UCSD-AML1 (cell line): ENCODE measurements around the gene ANO2.
"Not testable (repeated sequence)": the region's sequence is repeated elsewhere in the genome, so short reads cannot be mapped to it uniquely, and the experiment has no call there.

ENCODE experiments used
- DNase-seq: peaks from one replicate; lab custom pipeline; 2025; ENCODE audit not compliant: unreplicated experiment; lab: John Stamatoyannopoulos, UW

Gene ANO2

DNA sequence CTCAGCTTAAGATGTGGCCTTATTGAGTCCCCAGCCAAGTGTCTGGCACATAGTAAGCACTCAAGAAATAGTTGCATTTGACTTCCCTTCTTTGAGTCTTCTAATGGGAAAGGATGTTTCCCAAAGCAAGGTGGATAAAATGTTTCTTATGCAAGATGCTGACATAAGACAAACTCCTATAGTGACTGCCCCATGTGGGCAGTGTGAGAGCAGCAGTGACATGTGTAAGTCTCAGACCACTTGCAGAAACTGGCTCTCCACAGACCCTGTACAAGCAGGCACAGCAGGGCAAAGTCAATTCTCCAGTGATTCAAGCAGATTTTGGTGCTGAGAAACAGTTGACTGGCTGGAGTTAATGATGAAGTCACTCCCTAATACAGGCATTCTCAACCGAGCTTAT, 255.3 kb downstream of the ANO2 start:
- DNase-seq, result no peak

DNA sequence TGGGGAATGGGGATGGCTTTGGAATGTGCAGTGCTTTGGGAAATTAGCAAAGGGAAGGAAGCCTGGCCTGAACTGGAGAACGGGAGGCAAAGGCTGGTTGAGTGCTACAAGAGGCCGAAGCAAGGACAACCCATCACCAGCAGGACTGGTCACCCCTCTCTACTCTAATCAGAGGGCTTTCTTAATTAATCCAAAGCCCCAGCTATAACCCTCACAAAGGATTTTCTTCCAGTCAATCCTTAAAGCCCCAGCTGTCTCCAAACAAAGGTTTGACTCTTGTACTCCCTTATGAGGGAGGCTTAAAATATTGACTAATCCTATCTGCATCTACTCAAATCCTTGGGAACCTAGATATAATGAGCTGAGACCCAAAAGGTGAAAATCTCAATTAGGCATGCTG, 256.8 kb downstream of the ANO2 start:
- no peak for DNase-seq

DNA sequence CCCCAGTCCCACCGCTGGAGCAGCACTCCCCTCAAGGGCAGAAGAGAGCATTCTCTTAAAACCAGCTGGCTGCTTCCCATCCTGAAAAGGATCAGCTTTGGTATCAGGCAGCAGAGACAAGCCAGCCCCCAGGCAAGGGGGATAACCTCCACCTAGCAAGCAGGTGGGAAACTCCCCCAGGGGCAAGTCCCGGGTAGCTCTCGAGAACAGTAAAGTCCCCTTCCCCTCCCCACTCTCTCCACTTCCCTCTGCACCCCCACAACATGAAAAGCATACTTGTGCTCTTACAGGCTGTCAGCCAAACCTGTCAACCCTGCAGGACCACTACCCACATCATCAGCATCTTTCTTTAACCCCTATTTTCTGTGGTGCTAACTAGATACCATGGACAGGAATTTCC, 259.1 kb downstream of the ANO2 start:
- no peak for DNase-seq

DNA sequence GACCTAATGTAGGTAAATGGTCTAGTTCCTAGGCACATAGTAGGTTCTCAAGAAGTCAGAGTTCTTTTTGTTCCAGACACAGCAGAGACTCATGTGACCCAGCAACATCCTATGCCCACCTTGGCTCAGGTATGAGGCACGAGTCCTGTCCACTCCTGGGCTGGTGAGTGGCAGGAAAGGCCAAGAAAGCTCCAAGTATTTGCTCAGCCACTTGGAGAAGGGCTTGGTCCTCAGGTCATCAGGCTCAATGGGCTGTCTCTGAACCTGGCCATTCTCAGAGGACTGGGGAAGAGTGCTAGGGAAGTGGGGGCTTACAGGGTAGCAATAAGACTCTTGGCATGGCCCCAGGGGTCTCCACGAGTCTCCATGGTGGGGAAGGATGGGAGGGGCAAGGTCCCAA, 260.1 kb downstream of the ANO2 start:
- no peak for DNase-seq

DNA sequence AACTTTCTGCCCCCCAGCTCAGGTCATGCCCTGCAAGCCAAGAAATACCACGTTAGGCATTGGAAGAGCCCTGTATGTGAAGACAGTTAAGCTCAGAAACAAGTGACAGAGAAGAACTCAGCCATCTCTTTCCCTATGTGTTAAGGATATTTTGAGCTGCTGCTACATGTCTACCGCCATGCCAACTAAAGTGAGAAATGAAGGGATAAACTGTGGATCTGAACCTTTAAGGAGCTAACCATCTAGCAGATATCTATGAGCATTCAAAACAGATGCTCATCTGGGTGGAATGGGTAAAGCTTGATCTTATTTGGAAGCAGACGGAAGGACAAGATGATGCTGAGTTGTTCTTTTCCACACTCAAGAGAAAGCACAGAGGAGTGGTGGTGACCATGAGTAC, 262.5 kb downstream of the ANO2 start:
- DNase-seq, result no peak

DNA sequence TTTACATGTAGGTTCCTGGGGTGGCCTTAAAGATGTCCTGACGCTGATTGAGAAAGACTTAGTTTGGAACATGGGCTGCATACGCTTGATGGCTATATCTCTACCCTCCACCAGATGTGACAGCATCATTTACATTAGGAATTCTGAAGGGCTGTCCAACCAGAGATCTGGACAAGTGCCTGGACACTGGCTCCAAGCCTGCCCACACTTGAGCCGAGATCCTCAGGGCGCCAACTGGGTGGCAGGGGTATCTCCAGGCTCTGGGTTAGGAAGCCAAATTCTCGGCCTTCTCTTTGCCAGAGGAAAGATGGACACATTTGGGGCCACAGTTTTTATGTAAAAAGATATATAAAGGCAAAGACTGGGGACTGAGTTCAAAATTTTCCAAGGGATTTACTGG, 266.9 kb downstream of the ANO2 start:
- no peak for DNase-seq

DNA sequence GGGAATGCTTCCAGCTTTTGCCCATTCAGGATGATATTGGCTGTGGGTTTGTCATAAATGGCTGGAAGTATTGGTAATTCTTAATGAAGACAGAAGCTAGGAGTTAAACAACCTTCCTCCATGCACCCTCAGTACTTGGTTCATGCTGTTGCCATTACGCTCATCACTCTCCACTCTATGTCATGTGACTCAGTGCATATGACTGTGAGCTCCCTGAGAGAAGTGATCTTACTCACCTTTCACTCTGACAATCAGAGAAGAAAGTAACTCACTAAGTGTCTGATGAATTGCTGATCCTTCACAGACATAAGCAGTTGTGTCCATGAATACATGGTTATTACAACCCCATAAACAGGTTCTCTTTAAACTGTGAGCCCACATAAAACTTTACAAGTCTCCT, 275.4 kb downstream of the ANO2 start:
- not testable (repeated sequence) for DNase-seq

DNA sequence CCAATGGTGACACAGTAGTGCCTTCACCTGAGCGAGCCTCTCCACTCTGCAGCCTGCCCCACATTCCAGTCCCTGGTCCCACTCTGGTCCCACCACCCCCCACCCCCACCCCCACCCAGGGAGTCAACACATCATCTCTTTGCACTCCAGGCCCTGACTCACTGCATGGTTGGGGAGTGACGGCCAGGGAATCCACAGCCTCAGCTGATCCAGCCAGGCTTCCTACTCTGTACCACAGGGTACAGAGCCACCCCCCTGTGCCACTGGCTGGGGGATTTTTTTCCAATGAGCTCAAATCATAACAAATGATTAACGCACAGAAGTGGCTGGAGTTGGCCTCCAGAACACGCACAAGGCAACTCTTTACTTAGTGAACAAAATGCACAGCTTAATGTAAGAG, 279.4 kb downstream of the ANO2 start:
- no peak for DNase-seq

DNA sequence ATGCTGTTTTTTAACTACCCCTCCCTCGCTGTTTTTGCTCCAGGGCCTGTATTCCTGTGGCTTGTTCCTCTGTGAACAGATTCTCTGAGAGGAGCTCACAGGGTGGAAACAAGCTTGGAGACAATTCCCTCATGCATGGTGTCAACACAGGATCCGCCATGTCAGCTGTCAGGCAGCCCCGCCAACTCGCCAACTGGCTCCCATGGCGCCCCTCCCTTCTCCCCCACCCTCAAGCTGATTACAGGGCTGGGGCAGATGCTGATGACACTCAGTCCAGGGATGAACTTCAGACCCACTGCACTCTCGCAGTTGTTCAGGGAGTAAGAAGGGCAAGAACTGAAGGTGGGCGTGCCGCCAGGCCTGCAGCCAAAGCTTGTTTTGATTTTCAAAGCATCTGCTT, 283.2 kb downstream of the ANO2 start:
- no peak for DNase-seq

DNA sequence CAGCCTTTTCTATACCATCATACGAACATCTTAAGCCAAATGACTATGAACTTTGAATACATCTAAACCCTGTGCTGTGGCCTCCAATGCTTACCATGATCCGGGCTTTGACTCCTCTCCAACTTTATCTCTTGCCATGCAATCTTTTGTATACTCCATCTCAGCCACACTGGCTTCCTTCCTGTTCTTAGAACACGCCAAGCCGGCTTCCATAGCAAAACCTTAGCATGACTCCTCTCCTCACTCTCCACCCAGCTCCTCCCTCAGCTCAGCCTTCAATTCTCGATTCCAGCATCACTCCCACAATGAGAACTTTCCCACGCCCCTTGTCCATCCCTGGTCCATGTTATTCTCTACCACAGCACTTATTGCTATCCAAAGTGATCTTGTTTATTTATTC, 284.8 kb downstream of the ANO2 start:
- DNase-seq, result no peak

DNA sequence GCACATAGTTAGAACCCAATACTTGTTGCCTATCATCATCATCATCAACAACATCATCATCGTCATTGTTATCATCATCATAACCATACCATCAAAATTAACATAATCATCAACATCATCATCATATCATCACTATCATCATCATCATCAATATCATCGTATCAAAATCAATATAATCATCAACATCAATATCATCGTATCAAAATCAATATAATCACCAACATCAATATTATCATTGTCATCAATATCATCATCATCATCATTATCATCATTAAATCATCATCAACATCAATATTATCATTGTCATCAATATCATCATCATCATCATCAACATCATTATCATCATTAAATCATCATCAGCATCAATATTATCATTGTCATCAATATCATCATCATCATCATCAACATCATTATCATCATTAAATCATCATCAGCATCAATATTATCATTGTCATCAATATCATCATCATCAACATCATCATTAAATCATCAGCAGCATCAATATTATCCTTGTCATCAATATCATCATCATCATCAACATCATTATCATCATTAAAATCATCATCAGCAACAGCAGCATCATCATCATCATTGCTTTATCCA, 286.6 kb downstream of the ANO2 start:
- DNase-seq, result not testable (repeated sequence)

DNA sequence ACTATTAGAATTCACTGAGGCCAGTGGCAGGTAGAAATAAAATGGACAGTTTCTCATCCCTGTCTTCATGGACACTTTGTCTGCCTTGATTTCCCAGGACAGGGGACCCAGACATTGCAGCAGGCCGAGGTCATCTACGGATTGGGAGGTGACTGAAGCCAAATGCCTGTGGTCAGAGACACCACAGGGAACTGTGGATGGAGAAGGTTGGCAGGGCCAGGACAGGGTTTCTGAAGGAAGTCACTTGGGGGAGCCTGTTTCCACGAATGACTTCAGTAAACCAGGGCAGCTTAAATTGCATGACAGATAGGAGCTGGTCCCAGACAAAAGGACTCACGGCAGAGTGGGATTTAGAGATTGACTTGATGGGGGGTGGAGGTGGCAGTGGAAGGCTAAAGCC, 288.2 kb downstream of the ANO2 start:
- no peak for DNase-seq

DNA sequence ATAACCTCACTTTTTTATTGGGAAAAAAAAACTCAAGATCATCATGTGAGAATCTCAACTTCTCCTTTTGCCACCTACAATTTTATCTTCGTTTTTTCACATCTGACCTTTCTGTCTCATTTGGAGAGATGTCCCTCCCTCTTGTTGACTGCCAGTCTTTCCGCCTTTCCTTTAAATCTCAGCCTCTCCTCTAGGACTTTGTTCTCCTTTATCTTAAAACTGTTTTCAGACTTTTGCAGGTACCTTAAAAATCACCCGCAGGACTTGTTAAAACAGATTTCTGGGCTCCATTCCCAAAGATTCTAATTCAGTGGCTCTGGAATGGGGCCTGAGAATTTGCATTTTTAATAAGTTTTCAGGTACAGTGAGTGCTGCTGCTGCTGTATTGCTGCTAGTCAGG, 289.9 kb downstream of the ANO2 start:
- DNase-seq, result no peak

DNA sequence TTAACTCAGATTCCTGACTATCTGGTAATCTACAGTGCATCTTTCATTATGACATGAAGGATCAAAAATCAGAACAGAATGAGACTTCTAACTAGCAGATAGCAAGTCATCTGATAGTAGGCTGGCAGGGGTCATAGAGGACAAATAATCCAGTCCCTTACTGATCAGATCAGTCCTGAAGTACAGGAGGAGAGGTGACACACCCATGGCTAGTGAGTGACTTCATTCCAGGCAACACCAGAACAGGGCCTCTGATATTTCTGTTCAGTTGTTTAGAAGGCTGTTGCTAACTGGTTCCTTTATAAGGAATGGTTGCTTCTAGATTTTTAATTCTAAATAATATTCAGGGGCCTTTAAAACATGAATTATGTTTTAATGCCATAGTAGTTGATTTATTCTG, 291.0 kb downstream of the ANO2 start:
- DNase-seq, result no peak

DNA sequence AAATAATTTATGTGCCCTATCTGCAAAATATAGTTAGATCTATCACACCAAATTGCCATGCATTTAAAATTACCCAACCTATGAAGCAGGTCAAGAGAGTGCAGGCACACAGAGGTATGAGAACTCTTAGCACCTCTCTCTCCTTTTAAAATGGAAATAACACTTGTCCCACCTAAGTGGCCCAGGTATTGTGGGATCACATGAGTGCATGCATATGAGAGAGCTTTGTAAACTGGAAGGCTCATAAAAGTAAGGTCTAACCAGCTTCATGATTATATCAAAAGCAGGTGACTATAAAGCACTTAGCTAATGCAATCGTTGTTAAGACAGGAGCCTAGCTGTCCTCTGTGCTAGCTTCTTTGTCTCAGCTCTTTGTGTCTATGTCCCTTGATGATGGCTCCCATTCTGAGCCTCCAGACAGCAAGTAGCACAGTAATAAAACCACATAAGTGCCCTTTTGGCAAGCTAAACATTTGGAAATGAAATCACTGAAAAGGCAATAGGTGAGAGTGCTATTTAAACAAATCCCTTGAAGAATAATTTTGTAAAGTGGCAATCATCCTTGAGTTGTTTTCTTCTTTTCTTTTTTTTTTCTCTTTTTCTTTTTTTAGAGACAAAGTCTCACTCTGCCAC, 294.1 kb downstream of the ANO2 start:
- DNase-seq, result no peak

DNA sequence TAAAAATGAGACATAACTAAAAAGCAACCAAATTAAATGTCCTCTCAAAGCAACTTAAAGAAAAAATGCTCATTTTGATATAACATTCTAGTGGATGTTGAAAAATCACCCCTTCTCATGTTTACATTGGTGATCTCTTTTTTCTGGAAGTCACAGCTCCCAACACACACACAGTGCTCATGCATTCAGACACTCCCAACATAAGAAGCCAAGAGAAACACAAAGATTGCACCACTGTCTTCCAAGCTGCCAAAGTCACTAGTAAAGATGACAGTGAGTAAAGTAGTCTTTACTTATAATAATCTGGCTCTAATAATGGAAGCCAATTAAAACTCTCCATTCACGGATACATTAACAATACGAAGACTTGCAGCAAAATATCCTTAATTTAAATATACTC, 294.8 kb downstream of the ANO2 start:
- no peak for DNase-seq

DNA sequence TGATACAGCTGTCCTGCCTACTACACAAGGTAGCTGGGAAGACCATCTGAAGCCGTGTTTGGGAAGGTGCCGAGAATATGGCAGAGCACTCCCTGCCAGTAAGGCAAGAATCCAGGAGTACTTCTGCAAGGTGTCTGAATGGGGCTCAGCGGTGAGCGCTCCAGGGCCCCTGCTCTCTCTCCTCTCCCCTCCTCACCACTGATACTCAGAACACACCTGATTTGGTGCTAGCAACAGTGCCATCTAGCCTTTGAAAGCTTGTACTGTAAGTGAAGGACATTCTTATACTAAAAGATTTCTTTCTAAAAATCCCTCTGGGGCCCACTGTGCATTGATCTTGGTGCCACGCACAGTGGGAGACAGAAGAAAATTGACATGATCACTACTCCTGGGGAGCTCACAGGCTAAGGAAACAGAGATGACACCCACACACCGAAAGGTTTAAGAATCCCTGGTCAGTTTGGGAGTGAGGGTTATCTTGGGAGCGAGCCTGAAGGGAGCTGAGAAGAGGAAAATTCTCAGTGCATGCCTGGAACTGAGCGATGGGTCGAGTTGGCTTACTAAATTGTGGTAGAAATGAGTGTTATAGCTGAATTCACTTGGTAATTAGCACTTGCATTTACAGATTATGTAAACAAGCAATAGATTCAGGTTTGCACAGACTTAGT, 296.2 kb downstream of the ANO2 start:
- DNase-seq, result no peak

DNA sequence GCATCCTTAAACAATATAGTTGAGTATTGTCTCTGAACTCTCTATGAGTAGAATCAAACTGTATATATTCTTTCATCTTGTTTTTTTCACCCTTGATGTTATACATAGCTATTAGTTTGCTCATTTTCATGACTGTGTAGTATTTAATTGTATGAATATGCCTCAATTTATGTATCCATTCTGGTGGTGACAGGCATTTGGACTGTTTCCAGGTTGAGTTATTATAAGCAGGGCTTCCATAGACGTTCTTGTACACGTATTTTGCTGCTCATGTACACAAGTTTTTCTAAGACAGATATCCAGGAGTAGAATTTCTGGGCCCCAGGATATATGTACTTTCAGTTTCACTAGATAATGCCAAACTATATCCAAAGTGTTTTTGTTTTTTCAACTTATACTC, 301.8 kb downstream of the ANO2 start:
- DNase-seq, result no peak

DNA sequence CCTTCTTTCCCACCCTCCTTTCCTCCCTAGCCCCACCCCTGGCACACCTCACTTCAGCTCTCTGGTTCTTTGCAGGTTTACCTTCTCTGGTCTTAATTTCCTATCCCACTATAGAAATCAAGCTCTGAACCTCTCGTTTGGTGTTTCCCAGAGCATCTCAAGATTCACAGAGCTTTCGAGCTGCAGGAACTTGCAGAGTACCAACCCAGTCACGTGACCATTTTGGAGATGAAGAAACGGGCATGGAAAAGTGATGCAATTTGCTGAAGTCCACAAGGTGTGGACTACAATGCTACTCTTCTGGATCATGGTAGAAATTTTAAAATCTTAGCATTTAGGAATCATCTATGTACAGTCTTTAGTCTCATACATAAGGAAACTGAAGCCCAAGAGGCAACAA, 307.4 kb downstream of the ANO2 start:
- no peak for DNase-seq

DNA sequence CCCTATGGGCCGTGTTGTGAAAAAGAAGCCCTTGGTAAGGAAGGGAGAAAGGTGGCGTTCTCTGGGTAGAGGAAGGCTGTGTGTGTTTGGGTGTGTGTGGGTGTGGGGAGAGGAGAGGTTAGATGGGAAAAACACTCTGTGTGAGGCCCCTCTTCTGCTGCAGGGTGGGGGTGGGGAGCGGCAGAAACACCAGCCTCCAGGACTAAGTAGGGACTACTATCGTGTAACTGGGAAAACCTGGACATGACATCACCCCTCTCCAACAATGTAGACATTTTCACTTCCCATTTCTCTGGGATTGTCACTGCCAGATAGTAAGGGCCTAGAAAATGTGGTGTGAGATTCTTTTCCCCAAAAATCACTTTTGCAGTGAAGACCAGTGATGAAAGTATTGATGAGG, 308.2 kb downstream of the ANO2 start:
- DNase-seq, result no peak

DNA sequence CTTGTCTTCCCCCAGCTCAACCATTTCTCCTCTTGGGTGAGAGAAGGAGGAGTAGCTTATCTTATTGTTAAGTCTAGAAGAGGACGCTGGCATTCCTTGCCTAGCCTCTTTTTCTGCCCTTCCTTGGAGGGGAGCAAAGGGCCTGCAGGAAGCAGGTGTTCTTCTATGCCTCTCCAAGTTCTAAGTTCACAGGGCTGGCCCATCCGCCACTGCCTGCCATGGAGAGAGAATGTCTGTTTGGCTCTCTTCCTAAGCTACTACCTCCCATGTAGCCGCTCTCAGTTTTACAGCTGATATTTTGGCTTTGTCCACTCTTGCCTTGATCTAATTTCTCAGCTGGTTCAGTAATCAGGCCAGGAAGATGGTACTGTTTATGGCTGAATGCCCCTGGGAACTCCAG, 312.0 kb downstream of the ANO2 start:
- no peak for DNase-seq

DNA sequence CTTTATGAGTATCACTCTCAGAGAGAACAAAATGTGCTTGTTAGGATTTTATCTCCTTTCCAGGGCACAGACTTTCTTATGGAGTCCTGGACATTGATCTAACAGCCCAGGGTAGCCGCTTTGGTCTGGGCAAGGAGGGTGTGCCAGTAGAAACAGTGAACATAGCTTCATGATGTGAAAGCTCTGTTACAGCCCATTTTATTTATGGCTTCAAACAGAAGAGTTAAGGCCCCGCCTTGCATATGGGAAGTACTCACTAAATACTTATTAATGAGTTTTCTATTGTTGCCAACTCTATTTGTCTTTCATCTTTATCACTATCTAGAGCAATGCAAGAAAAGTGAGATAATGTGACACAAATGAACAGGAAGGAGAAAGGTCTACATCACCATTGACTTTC, 312.6 kb downstream of the ANO2 start:
- DNase-seq, result no peak

DNA sequence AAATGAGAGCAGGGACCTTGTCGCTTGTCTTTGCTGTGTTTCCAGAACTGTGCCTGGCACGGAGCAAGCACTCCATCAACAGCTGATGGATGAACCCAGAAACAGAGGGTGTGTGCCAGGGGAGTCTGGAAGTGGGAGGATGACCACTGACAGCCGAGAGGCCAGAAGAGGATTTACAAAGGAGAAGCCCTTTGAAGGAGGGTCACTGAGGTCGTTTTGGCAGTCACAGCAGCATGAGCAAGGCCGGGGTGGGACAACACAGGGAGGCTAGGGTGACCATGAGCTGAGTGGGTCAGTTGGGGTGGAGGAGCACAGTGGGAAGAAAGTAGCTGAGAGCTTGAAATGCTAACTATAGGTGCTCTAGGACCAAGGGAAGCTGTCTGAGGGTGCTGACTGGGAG, 313.6 kb downstream of the ANO2 start:
- no peak for DNase-seq
